HCT116 (cell line): Measurements from ENCODE around the gene C1QL4. TPM values are rescaled to one million over a fixed set of nuclear protein-coding genes. Genes with fewer than 3 reads are reported as not detected.

Source experiments
- ATAC-seq: fragments of 200-7000 bp; cut with Tn5 transposase; 2 replicates; pipeline ENCODE4 v1.9.1; 2020; ENCODE audit warnings: mild to moderate bottlenecking, moderate library complexity
- BruUV-seq: library from RNA; stranded (reverse); fragments of 400-500 nt; replicated peaks from 2 replicates; lab custom pipeline; 2021; lab: Mats Ljungman, UMichigan
- CTCF ChIA-PET: fragments of 300-600 bp; sonication (Branson Sonifier 250); formaldehyde crosslinking; loops from one replicate; lab custom pipeline; 2021; ENCODE audit warnings: antibody characterized with exemption; lab: Charles Lee
- POLR2A ChIA-PET: fragments of 300-600, 350-600 bp; sonication (Branson Sonifier 250); formaldehyde crosslinking; loops from one replicate; lab custom pipeline; 2021; ENCODE audit warnings: antibody characterized with exemption; lab: Charles Lee
- RAD21 ChIA-PET, 2 experiments: fragments of 300-600 bp; sonication (Branson Sonifier 250); formaldehyde crosslinking; loops; one replicate each; lab custom pipeline; 2023; ENCODE audit warnings: low total read pairs in 2 of 2; ENCODE audit not compliant: uncharacterized antibody in 2 of 2, unreplicated experiment in 2 of 2, low non-redundant PET in 1 of 2; lab: Charles Lee
- DNase-seq: peaks from one replicate; pipeline ENCODE4 v3.0.0-alpha.2; 2010; ENCODE audit warnings: low read depth, low spot score
- H2AFZ ChIP-seq: fragments of 200-600 bp; shearing (Covaris generic), sonication (generic); 2 replicates; pipeline ENCODE4 v1.6.1; 2017; ENCODE audit warnings: low read depth, mixed run types, mixed read lengths, antibody characterized with exemption, low read length; ENCODE audit not compliant: poor library complexity, severe bottlenecking
- H3K27ac ChIP-seq: 2 replicates; pipeline ENCODE4 v1.5.1; 2012; ENCODE audit warnings: low read depth, low read length
- H3K27me3 ChIP-seq: fragments of 200-600 bp; sonication (generic); 2 replicates; pipeline ENCODE4 v1.6.1; 2016; ENCODE audit warnings: mixed run types, low read length, mixed read lengths; ENCODE audit not compliant: insufficient read depth
- H3K36me3 ChIP-seq, 2 experiments: fragments of 200-500 bp in 1 of 2; fragments of 200-600 bp in 1 of 2; sonication (Bioruptor generic) in 1 of 2; sonication (generic) in 1 of 2; 2 replicates each; pipeline versions ENCODE4 v1.5.1 to v1.6.1; 2014 to 2016; ENCODE audit warnings: low read length in 2 of 2, inconsistent platforms in 1 of 2, mixed read lengths in 1 of 2, mixed run types in 1 of 2; ENCODE audit not compliant: insufficient read depth in 2 of 2, control insufficient read depth in 1 of 2
- H3K4me1 ChIP-seq, 2 experiments: fragments of 200-600 bp in 1 of 2; sonication (generic) in 1 of 2; 2 replicates each; pipeline versions ENCODE4 v1.5.1 to v1.6.1; 2012 to 2017; ENCODE audit warnings: low read length in 2 of 2, inconsistent platforms in 1 of 2, mild to moderate bottlenecking in 1 of 2, mixed read lengths in 1 of 2, mixed run types in 1 of 2, moderate library complexity in 1 of 2; ENCODE audit not compliant: insufficient read depth in 2 of 2, control insufficient read depth in 1 of 2
- H3K4me2 ChIP-seq: fragments of 200-600 bp; sonication (generic); 2 replicates; pipeline ENCODE4 v1.6.1; 2017; ENCODE audit warnings: mixed run types, low read length, mixed read lengths
- H3K4me3 ChIP-seq, 2 experiments: fragments of 200-600 bp in 1 of 2; sonication (generic) in 1 of 2; replicated peaks in 1 of 2; 2 replicates each; pipeline ENCODE4 v1.5.1; 2011 to 2016; ENCODE audit warnings: low read length in 2 of 2, control low read depth in 1 of 2, low read depth in 1 of 2, mild to moderate bottlenecking in 1 of 2, mixed read lengths in 1 of 2, mixed run types in 1 of 2
- H3K79me2 ChIP-seq: fragments of 200-600 bp; sonication (generic); 2 replicates; pipeline ENCODE4 v1.6.1; 2017; ENCODE audit warnings: mild to moderate bottlenecking, mixed run types, low read length, moderate library complexity, mixed read lengths; ENCODE audit not compliant: insufficient read depth
- H3K9ac ChIP-seq: fragments of 200-600 bp; sonication (generic); 2 replicates; pipeline ENCODE4 v1.6.1; 2016; ENCODE audit warnings: low read length, mixed read lengths
- H3K9me2 ChIP-seq: fragments of 200-600 bp; sonication (generic), shearing (Covaris generic); 2 replicates; pipeline ENCODE4 v1.6.1; 2017; ENCODE audit warnings: mixed run types, mild to moderate bottlenecking, moderate library complexity; ENCODE audit not compliant: insufficient read depth
- H3K9me3 ChIP-seq, 2 experiments: fragments of 200-500 bp in 1 of 2; fragments of 200-600 bp in 1 of 2; sonication (Bioruptor generic) in 1 of 2; sonication (generic) in 1 of 2; 2 replicates each; pipeline ENCODE4 v1.6.1; 2014 to 2017; ENCODE audit warnings: low read length in 2 of 2, mixed read lengths in 2 of 2, inconsistent platforms in 1 of 2, low read depth in 1 of 2, mild to moderate bottlenecking in 1 of 2, mixed run types in 1 of 2, moderate library complexity in 1 of 2; ENCODE audit not compliant: control insufficient read depth in 1 of 2, insufficient read depth in 1 of 2
- H4K20me1 ChIP-seq: fragments of 200-600 bp; sonication (generic), shearing (Covaris generic); 2 replicates; pipeline ENCODE4 v1.6.1; 2017; ENCODE audit warnings: mixed run types, mild to moderate bottlenecking, moderate library complexity; ENCODE audit not compliant: insufficient read depth
- CBX3 ChIP-seq: IDR thresholded peaks from 2 replicates; pipeline ENCODE4 v1.6.1; 2012; ENCODE audit warnings: low read depth
- CEBPB ChIP-seq: IDR thresholded peaks from 2 replicates; pipeline ENCODE4 v1.6.1; 2012; ENCODE audit warnings: low read depth
- EGR1 ChIP-seq: IDR thresholded peaks from 2 replicates; pipeline ENCODE4 v1.6.1; 2012; ENCODE audit warnings: low read depth
- ELF1 ChIP-seq: IDR thresholded peaks from 2 replicates; pipeline ENCODE4 v1.6.1; 2012; ENCODE audit warnings: low read depth, borderline replicate concordance
- EZH2 ChIP-seq: fragments of 200-600 bp; sonication (generic); IDR thresholded peaks from 2 replicates; pipeline ENCODE4 v1.6.1; 2017; ENCODE audit warnings: antibody characterized with exemption, mixed run types
- EZH2phosphoT487 ChIP-seq: fragments of 200-600 bp; IDR thresholded peaks from 2 replicates; pipeline ENCODE4 v1.6.1; 2018; ENCODE audit warnings: antibody characterized with exemption, borderline replicate concordance
- FOSL1 ChIP-seq: IDR thresholded peaks from 2 replicates; pipeline ENCODE4 v1.6.1; 2012; ENCODE audit warnings: low read depth
- JUND ChIP-seq: IDR thresholded peaks from 2 replicates; pipeline ENCODE4 v1.6.1; 2012
- POLR2A ChIP-seq: IDR thresholded peaks from 2 replicates; pipeline ENCODE4 v1.7.0; 2011; ENCODE audit warnings: borderline replicate concordance; ENCODE audit not compliant: insufficient read depth, insufficient read length; ENCODE audit errors: extremely low read depth
- POLR2AphosphoS5 ChIP-seq: IDR thresholded peaks from 2 replicates; pipeline ENCODE4 v1.6.1; 2011; ENCODE audit warnings: mild to moderate bottlenecking, low read depth, low read length, moderate library complexity
- SP1 ChIP-seq: IDR thresholded peaks from 2 replicates; pipeline ENCODE4 v1.6.1; 2012; ENCODE audit warnings: low read depth
- SRF ChIP-seq: IDR thresholded peaks from 2 replicates; pipeline ENCODE4 v1.6.1; 2012; ENCODE audit warnings: low read depth
- TCF7L2 ChIP-seq: IDR thresholded peaks from 2 replicates; pipeline ENCODE4 v1.7.0; 2011; ENCODE audit warnings: borderline replicate concordance, inconsistent platforms; ENCODE audit not compliant: insufficient read depth, insufficient read length; ENCODE audit errors: extremely low read depth
- YY1 ChIP-seq: IDR thresholded peaks from 2 replicates; pipeline ENCODE4 v1.6.1; 2011; ENCODE audit warnings: low read length, low read depth, moderate library complexity, mild to moderate bottlenecking; ENCODE audit not compliant: insufficient replicate concordance; ENCODE audit errors: extremely low read depth
- ZFX ChIP-seq: fragments of 450-650 bp; IDR thresholded peaks from 2 replicates; pipeline ENCODE4 v1.6.1; 2017
- ZNF274 ChIP-seq: fragments of 200-500 bp; sonication (Bioruptor generic); IDR thresholded peaks from 2 replicates; pipeline ENCODE4 v1.6.1; 2014; ENCODE audit warnings: mild to moderate bottlenecking, low read depth, low read length, inconsistent platforms
- intact Hi-C: fragments of 100-400 bp; cut with micrococcal nuclease; formaldehyde crosslinking; loops from 2 replicates; pipeline ENCODE4 v1.10.0; 2022
- total RNA-seq: library from RNA; stranded (reverse); gene quantifications from one replicate; pipeline ENCODE4 v1.2.1, GENCODE V29; 2021; ENCODE audit not compliant: unreplicated experiment
- TF ChIP-seq, protein P1 (sequence below): IDR thresholded peaks from 2 replicates; pipeline ENCODE4 v1.6.1; 2011; ENCODE audit warnings: mild to moderate bottlenecking, low read length, moderate library complexity; ENCODE audit not compliant: insufficient replicate concordance; ENCODE audit errors: extremely low read depth

The C1QL4 gene
- total RNA-seq, 1 experiment from 2014 or later: 8.1 TPM

DNA sequence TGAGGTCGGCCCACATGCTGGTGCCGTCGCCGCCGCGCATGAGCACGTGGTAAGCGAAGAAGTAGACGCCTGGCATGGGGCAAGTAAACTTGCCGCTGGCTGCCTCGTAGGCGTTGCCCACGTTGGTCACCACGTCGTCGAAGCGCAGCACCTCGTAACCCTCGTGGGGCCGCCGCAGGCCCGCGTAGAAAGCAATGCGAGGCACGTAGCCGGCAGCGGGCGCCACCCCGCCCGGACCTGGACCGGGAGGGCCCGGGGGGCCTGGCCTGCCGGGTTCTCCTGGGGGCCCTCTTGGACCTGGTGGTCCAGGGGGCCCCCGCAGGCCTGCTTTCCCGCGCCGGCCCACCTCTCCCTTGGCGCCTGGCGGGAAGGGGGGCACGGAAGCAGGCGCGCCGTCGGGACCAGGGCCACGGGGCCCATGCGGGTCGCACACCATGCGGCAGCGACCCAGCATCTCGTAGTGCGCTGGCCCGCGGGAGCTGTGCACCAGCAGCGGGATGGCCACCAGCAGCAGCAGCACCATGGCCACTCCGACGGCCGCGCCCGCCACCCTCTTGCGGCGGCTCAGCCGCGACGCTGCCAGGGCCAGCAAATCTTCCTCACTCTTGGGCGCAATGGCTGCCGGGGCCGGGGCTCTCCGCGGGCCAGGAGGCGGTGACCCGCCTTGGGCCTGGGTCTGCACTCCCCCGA, 888 bp downstream of the C1QL4 start:
- no peak overlapping the region for H2AFZ ChIP-seq
- ChIA-PET POLR2A (no interaction called here), CTCF (interaction anchor here (1.4 to 2.2 kb wide), 3 partner anchors 11 to 39 kb away, joined by 4 to 11 read pairs (median 7); partner anchors contain the start of genes DNAJC22 and TROAP), RAD21 (no interaction called here)
- H3K9me2 ChIP-seq: no peaks in the 10 kb centered on the region
- H4K20me1 ChIP-seq: no peaks in the 10 kb centered on the region
- ATAC-seq (no peak), DNase-seq (no peak)
- H3K4me1 ChIP-seq: peaks cover 14 to 42% of the 10 kb centered on the region in 2 experiments
- peak overlapping the region; percentile 34; the same call in 1 of the 2 replicates for H3K27ac ChIP-seq
- intact Hi-C loops: no loop called here
- no TSS peak for BruUV-seq
- 0 out of 4 replicates have a peak, but pooled peaks cover 0 to 3% of the 10 kb centered on the region in 2 experiments for H3K36me3 ChIP-seq
- peak overlapping the region; percentile 60 for H3K9ac ChIP-seq
- H3K4me3 ChIP-seq: peak overlapping the region in 1 of 2 experiments; percentile 64; a peak in 3 of 4 replicates
- H3K4me2 ChIP-seq: peak overlapping the region; percentile 93
- H3K27me3 ChIP-seq: no peaks in the 10 kb centered on the region
- no peaks in the 10 kb centered on the region for H3K9me3 ChIP-seq
- TF ChIP-seq CBX3 (no peak), EGR1 (no peak), FOSL1 (no peak)
- no peaks in the 10 kb centered on the region for H3K79me2 ChIP-seq

DNA sequence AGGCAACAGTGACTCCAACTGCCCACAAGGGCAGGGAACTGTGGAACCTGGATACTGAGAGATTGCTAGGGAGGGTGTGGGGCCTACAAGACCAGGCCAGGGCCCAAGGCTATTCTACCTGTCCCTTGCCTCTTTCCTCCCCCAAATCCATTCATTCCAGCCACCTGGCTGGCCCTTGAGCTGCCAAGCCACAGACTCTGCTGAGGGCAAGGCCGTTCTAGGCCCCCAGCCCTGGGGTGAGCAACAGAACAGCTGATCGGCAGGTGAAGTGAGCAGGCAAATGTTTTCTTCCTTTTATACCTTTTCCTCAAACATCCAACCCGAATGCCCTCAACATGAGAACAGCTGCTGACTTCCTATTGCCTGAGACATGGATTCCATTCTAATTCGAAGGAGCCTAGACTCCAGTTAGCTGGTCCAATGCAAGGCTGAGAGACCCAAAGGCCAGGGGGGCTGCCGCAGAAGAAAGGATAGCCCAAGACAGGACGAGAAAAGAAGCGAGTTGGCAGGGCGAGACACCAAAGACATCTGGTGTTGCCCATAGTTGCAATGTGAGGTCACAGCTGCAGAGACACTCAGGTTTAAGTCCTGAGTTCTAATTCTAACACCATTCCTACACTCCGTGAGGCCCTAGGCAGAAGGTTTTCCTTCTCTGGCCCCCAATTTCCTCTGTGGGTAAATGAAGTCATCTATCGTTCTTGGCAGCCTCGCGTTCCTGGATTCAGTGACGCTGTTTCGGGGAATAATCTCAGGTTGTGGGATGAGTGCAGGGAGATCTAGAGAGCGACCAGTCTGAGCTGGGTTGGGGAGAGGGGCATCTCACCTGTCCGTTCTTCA, 1.7 kb downstream of the C1QL4 start:
- ChIA-PET CTCF (interaction anchor here (1.2 kb wide), 1 partner anchor 13 kb away, joined by 3 read pairs; the partner anchor contains the start of gene TROAP), RAD21 (no interaction called here), POLR2A (interaction anchor here (1.0 to 1.4 kb wide), 3 partner anchors 8 to 13 kb away, joined by 3 to 5 read pairs (median 3); partner anchors contain the start of gene TROAP)
- ATAC-seq (no peak), DNase-seq (no peak)
- TSS peak; percentile 32 for BruUV-seq
- H3K79me2 ChIP-seq: no peaks in the 10 kb centered on the region
- no peaks in the 10 kb centered on the region for H3K9me2 ChIP-seq
- no peaks in the 10 kb centered on the region for H3K27me3 ChIP-seq
- no peak overlapping the region for H3K4me2 ChIP-seq
- intact Hi-C loops: no loop called here
- peaks cover 2 to 4% of the 10 kb centered on the region in 2 experiments; a peak in 2 of 4 replicates for H3K36me3 ChIP-seq
- no peaks in the 10 kb centered on the region for H3K9me3 ChIP-seq
- no peaks in the 10 kb centered on the region for H4K20me1 ChIP-seq
- H2AFZ ChIP-seq: no peak overlapping the region
- H3K4me1 ChIP-seq: peaks cover 16 to 46% of the 10 kb centered on the region in 2 experiments
- no peak overlapping the region for H3K9ac ChIP-seq
- no peak overlapping the region for H3K4me3 ChIP-seq
- no peak overlapping the region for H3K27ac ChIP-seq
- TF ChIP-seq EZH2: no peak
- TF ChIP-seq SP1: no peak
- TF ChIP-seq YY1: no peak
- TF ChIP-seq ZFX: no peak
- TF ChIP-seq ZNF274: no peak
- no peak for TF ChIP-seq SRF
- no peak for TF ChIP-seq EGR1
- TF ChIP-seq CEBPB: no peak
- TF ChIP-seq TCF7L2: no peak
- no peak for TF ChIP-seq EZH2phosphoT487
- no peak for TF ChIP-seq FOSL1
- TF ChIP-seq POLR2AphosphoS5: no peak
- TF ChIP-seq JUND: no peak
- no peak for TF ChIP-seq POLR2A
- TF ChIP-seq, protein P1, sequence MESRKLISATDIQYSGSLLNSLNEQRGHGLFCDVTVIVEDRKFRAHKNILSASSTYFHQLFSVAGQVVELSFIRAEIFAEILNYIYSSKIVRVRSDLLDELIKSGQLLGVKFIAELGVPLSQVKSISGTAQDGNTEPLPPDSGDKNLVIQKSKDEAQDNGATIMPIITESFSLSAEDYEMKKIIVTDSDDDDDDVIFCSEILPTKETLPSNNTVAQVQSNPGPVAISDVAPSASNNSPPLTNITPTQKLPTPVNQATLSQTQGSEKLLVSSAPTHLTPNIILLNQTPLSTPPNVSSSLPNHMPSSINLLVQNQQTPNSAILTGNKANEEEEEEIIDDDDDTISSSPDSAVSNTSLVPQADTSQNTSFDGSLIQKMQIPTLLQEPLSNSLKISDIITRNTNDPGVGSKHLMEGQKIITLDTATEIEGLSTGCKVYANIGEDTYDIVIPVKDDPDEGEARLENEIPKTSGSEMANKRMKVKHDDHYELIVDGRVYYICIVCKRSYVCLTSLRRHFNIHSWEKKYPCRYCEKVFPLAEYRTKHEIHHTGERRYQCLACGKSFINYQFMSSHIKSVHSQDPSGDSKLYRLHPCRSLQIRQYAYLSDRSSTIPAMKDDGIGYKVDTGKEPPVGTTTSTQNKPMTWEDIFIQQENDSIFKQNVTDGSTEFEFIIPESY: no peak
- no peak for TF ChIP-seq ELF1
